ENCODE results near the gene SBSN. TPM values are rescaled to one million over a fixed set of nuclear protein-coding genes. Genes with fewer than 3 reads are reported as not detected.

Gene SBSN
- total RNA-seq, 1 donor from 2014 or later = not detected

DNA sequence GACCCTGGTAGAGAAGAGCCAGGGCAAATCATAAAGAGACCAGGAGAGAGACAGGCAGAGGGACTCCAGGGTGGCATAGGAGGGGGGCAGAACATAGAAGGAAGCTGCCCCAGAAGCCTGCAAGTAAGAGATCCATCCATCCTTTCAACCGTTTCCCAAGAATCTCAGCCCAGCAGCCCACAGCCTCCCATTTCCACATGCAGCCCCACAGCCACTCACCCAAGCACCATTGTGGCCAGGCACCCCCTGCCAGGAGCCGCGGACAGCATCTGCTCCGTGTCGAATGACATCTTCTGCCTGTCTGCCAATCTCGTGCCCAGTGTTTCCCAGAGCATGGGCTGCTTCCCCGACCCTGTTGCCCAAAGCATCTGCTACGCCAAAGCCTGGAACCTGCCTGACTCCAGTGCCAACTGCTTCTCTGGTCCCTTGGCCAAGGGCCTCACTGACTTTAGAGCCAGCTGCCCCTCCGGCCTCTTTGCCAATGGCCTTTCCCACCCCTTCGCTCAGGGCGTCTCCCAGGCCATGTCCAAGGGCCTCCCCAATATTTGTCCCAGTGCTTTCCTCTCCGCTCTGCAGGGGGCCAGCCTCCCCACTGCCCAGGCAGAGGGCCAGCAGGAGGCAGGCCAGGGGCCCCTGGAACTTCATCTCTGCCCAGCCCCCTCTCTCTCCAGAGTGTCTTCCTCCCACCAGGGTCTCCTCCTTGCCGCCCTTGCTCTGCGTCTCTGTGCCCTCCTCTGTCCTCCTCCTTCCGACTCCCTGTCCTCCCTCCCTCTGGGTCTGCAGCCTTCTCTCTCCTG, 15.1 kb downstream of the SBSN start:
- Mint-ChIP-seq H3K4me1 (peaks cover 9% of the 10 kb centered on the region), H3K36me3 (ENCODE audit: low read depth) (no peaks in the 10 kb centered on the region), H3K27me3 (peaks cover 43% of the 10 kb centered on the region), H3K27ac (no peak overlapping the region), H3K4me3 (no peak overlapping the region), H3K9me3 (no peaks in the 10 kb centered on the region)
- intact Hi-C loops (cut with micrococcal nuclease) = loop anchor here (5.0 kb wide), 1 partner anchor 34 kb away; the partner anchor contains the start of gene TMEM147
- no peak for DNase-seq

DNA sequence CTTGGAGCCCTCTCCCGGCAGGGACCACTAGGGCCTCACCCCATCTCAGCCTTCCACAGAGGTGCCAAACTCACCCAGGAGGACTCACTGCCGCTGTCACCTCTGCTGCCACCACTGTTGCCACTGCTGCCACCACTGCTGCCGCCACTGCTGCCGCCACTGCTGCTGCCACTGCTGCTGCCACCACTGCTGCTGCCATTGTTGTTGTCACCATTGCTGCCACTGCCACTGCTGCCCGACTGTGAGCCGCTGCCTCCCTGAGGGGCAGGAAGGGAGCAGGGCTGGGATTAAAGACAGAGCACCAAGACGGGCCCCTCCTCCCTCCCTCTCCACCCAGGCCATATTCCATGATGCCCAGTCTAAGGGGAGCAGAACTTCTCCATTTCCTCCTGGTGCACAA, 16.8 kb downstream of the SBSN start:
- peaks cover 9% of the 10 kb centered on the region for H3K4me1 Mint-ChIP-seq
- intact Hi-C loops (cut with micrococcal nuclease) = loop anchor here (5.0 kb wide), 1 partner anchor 36 kb away; the partner anchor contains the start of gene TMEM147
- DNase-seq = no peak
- H3K4me3 Mint-ChIP-seq = no peak overlapping the region
- no peaks in the 10 kb centered on the region for H3K9me3 Mint-ChIP-seq
- no peaks in the 10 kb centered on the region for H3K36me3 Mint-ChIP-seq (ENCODE audit: low read depth)
- H3K27me3 Mint-ChIP-seq = peaks cover 53% of the 10 kb centered on the region
- H3K27ac Mint-ChIP-seq = no peak overlapping the region

DNA sequence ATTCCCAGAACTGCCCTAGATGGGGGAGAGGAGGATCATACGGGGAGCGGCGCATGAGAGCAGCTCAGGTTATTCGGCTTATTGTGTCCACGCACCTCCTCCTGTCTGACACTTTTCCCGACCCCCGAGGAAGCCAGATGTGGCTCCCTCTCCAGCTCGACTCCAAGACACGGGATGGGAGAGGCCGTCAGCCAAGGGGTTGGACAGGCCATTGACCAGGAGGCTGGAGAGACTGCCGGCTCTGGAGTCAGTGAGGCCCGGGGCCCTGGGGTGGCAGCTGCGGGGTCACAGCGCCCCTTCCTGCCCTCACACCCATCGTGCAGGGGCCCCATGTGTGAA, 17.5 kb downstream of the SBSN start:
- H3K27ac Mint-ChIP-seq = no peak overlapping the region
- H3K4me3 Mint-ChIP-seq = no peak overlapping the region
- DNase-seq = no peak
- H3K36me3 Mint-ChIP-seq (ENCODE audit: low read depth) = no peaks in the 10 kb centered on the region
- H3K4me1 Mint-ChIP-seq = peaks cover 9% of the 10 kb centered on the region
- peaks cover 57% of the 10 kb centered on the region for H3K27me3 Mint-ChIP-seq
- intact Hi-C loops (cut with micrococcal nuclease) = loop anchor here (1.0 to 5.0 kb wide), 2 partner anchors 37 to 82 kb away; partner anchors contain the start of gene TMEM147
- no peaks in the 10 kb centered on the region for H3K9me3 Mint-ChIP-seq

DNA sequence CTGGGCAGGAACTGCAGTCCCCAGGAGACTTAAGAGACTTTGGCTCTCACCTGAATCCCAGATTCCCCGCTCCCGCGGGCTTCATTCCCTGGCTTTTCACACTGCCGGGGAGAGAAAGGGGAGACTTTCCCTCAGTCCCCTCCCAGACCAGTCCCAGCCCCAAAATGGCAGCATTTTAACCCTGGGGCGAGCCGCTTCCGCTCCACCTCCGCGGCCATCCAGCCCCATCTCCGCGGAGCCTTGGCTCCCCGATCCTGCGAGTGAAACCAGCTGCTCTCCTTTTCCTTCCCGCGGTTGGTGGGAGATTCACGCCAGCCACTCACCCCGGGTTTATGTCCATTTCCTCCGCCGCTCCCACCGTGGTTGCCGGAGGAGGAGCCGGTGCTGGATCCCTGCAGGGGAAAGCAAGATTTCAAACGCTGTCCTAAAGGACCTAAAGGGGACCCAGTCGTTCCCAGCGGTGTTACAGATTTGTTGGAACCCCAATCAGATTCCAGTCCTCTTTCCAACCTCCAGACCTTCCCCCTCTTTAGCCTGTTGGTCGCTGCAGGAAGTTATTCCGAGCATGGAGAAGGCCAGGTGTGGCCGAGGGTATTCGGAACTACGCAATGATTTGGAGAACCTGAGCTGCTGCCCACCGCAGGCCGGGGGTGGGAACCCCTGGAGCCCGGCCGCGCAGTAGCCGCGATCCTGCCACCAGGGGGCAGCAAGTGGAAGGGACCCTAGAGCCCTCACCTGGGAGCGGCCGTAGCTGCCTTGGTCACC, 18.1 kb downstream of the SBSN start:
- intact Hi-C loops (cut with micrococcal nuclease) = loop anchor here (1.0 to 5.0 kb wide), 2 partner anchors 37 to 82 kb away; partner anchors contain the start of gene TMEM147
- H3K4me3 Mint-ChIP-seq = peak overlapping the region; percentile 62
- H3K27me3 Mint-ChIP-seq = peaks cover 60% of the 10 kb centered on the region
- H3K9me3 Mint-ChIP-seq = no peaks in the 10 kb centered on the region
- H3K27ac Mint-ChIP-seq = no peak overlapping the region
- peaks cover 9% of the 10 kb centered on the region for H3K4me1 Mint-ChIP-seq
- no peaks in the 10 kb centered on the region for H3K36me3 Mint-ChIP-seq (ENCODE audit: low read depth)
- DNase-seq = peak; percentile 91

DNA sequence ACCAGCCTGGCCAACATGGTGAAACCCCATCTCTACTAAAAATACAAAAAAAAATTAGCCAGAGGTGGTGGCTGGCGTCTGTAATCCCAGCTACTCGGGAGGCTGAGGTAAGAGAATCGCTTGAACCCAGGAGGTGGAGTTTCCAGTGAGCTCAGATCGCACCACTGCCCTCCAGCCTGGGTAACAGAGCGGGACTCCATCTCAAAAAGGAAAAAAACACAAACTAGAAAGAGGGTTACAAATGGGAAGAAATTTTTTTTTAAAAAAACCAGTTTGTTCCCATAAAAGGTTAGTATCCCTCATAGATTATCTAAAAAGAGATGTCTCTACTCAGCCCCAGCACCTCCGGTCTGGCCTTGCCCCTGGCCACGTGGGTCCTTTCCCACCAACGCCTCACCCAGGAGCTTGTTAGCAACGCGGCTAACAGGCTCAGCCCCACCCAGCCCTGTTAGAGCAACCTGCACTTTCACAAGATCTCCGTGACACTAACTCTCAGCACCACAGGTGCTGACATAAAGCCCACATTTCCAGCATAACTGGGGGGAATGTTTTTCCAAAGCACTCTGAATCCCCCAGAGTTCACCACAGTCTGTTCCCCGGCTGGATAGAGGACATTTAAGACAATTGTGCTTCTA, 19.0 kb downstream of the SBSN start:
- DNase-seq = peak; percentile 73
- H3K27me3 Mint-ChIP-seq = peaks cover 61% of the 10 kb centered on the region
- no peak overlapping the region for H3K27ac Mint-ChIP-seq
- H3K4me1 Mint-ChIP-seq = peaks cover 9% of the 10 kb centered on the region
- no peaks in the 10 kb centered on the region for H3K9me3 Mint-ChIP-seq
- H3K4me3 Mint-ChIP-seq = peak overlapping the region; percentile 62
- intact Hi-C loops (cut with micrococcal nuclease) = no loop called here
- H3K36me3 Mint-ChIP-seq (ENCODE audit: low read depth) = no peaks in the 10 kb centered on the region

DNA sequence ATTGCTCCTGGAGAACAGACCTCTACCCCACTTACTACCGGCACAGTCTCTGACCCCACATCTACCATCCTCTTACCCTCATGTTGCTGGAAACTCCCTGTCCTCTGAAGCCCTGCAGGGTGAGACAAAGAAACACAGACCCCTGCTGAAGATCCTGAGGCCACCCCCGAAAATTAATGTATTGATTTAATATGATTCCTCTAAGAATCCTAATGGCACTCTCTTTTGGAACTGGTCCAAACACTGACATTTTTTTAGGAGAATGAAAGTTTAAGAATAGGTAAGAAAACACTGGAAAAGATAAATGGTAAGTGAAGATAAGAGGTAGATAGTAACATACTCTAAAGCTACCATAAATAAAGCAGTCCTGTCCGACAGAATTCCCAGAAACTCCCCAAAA, 20.0 kb downstream of the SBSN start:
- peaks cover 61% of the 10 kb centered on the region for H3K27me3 Mint-ChIP-seq
- H3K36me3 Mint-ChIP-seq (ENCODE audit: low read depth) = no peaks in the 10 kb centered on the region
- H3K4me3 Mint-ChIP-seq = no peak overlapping the region
- intact Hi-C loops (cut with micrococcal nuclease) = no loop called here
- no peak for DNase-seq
- no peaks in the 10 kb centered on the region for H3K9me3 Mint-ChIP-seq
- peaks cover 9% of the 10 kb centered on the region for H3K4me1 Mint-ChIP-seq
- H3K27ac Mint-ChIP-seq = no peak overlapping the region

DNA sequence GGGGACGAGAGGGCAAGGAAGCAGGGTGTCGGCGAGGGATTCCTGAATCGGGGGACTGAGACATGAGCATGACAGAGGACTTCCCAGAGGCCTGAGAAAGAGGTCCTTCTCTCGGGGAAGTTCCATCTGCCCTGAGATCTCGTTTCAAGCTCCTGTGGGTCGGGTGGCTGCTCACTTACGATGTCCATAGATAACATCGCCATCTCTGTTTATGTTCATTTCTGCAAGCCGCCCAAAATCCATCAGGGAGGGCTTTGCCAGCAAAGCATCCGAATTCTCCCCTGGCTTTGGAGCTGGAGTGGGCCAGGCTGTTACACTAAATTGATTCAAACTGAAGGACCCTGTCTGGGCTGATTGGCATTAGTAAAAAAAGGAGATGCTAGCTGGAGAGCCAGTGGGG, 20.6 kb downstream of the SBSN start:
- peaks cover 9% of the 10 kb centered on the region for H3K4me1 Mint-ChIP-seq
- peaks cover 57% of the 10 kb centered on the region for H3K27me3 Mint-ChIP-seq
- intact Hi-C loops (cut with micrococcal nuclease) = no loop called here
- DNase-seq = no peak
- H3K36me3 Mint-ChIP-seq (ENCODE audit: low read depth) = no peaks in the 10 kb centered on the region
- no peak overlapping the region for H3K4me3 Mint-ChIP-seq
- H3K27ac Mint-ChIP-seq = no peak overlapping the region
- no peaks in the 10 kb centered on the region for H3K9me3 Mint-ChIP-seq

DNA sequence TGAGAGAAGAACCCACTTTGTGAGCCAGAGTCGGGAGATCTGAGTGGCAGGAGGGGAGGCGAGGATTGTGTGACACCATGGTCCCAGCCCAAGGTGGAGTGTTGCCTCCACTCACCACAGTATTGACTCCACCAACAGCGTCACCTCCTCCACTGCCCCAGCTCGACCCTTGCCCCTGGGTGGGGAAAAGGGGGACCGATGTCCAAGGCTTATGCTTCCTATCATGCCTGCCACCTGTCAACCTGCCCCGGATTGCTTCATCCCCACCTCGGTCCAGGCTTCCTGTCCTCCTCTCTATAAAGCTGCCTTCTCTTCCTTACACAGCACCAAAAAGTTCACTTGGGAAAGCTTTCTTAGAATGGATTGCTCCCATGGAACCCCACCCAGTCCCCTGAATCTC, 22.1 kb downstream of the SBSN start:
- Mint-ChIP-seq H3K4me3 (no peak overlapping the region), H3K27me3 (peaks cover 54% of the 10 kb centered on the region), H3K36me3 (ENCODE audit: low read depth) (no peaks in the 10 kb centered on the region), H3K4me1 (peaks cover 11% of the 10 kb centered on the region), H3K9me3 (no peaks in the 10 kb centered on the region), H3K27ac (no peak overlapping the region)
- no peak for DNase-seq
- intact Hi-C loops (cut with micrococcal nuclease) = no loop called here

DNA sequence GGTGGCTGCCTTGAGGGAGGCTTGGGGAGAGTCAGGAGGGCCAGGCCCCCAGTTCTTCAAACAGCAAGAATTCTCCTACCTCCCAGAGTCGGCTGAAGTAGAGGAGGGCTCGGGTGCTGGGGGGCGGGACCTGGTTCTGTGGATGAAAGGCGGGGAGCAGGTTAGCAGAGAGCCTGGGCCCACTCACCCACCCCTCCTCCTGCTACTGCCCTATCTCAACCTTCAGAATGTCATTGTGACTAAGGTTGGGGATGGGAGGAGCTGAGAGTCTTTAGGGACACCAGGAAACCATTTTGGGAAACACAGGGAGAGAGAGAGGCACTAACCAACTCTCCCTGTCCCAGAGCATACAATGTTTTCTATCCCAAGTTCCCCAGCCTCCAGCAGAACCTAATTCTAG, 25.4 kb downstream of the SBSN start:
- intact Hi-C loops (cut with micrococcal nuclease) = no loop called here
- Mint-ChIP-seq H3K4me1 (peaks cover 2% of the 10 kb centered on the region), H3K4me3 (no peak overlapping the region), H3K27me3 (peaks cover 28% of the 10 kb centered on the region), H3K9me3 (no peaks in the 10 kb centered on the region), H3K27ac (no peak overlapping the region), H3K36me3 (ENCODE audit: low read depth) (no peaks in the 10 kb centered on the region)
- DNase-seq = no peak

DNA sequence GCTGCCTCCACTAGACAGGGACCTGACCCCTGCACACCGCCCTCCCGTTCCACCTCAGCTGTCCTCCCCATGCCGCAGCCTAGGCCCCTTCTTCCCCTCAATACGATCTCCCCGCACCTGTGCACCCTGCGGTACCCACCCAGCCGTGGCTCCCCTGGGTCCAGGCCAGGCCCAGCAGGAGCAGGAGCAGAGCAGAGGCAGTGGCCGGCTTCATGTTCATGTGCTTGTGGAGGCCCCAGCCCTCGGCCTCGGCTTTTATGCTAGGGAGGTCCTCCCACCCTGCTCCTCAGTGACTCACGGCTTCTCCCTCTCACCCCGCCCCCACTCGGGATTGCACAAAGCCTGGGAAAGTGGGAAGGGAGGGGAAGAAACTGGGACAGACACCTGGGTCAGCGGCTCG, 26.4 kb downstream of the SBSN start:
- peaks cover 20% of the 10 kb centered on the region for H3K27me3 Mint-ChIP-seq
- no peaks in the 10 kb centered on the region for H3K9me3 Mint-ChIP-seq
- peaks cover 2% of the 10 kb centered on the region for H3K4me1 Mint-ChIP-seq
- no peak for DNase-seq
- H3K4me3 Mint-ChIP-seq = no peak overlapping the region
- intact Hi-C loops (cut with micrococcal nuclease) = no loop called here
- H3K27ac Mint-ChIP-seq = no peak overlapping the region
- no peaks in the 10 kb centered on the region for H3K36me3 Mint-ChIP-seq (ENCODE audit: low read depth)

DNA sequence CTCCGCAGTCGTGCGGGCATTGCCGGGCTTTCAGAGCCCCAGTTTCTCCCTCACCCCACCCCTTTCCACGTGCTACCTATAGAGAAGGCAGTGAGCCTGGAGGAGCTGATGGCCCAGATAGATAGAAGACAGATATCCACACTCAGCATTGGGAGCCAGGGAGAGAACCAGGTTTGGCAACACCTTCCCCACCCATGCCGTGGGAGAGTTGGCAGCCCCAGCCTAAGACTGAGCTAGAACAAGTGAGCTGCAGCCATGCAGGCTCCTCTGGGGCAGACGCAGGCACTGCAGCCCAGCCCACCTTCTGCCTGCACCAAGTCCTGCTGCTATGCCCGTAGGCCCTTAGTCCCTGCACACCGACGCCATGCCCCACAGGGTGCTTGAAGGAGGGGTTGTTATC, 27.5 kb downstream of the SBSN start:
- Mint-ChIP-seq H3K4me1 (peaks cover 2% of the 10 kb centered on the region), H3K27me3 (peaks cover 15% of the 10 kb centered on the region), H3K4me3 (no peak overlapping the region), H3K27ac (no peak overlapping the region), H3K9me3 (no peaks in the 10 kb centered on the region), H3K36me3 (ENCODE audit: low read depth) (no peaks in the 10 kb centered on the region)
- intact Hi-C loops (cut with micrococcal nuclease) = no loop called here
- no peak for DNase-seq

DNA sequence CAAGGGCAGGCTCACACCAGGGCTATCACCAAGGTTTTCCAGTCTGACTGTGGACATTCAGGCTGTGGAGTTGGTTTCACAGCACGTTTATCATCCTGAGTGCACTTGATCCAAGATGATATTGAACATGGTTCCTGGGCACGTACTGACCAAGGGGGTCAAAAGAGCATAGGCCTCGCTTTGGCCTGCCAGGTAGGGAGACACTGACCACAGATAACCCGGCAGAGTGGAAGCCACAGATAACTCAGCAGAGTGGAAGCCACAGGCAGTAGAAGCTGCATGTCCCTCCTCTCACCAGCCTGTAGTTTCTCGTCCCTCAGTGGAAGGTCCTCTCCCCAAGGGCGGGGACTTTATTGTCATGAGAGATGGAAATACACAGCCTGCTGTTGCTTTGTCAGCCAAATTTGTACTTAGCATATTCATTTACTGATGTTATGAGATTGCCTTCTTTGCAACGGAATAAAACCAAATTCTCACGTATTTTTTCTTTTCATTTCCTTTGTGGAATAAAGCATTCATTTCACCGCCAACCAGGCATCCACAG, 29.1 kb downstream of the SBSN start:
- H3K27ac Mint-ChIP-seq = no peak overlapping the region
- peaks cover 9% of the 10 kb centered on the region for H3K4me1 Mint-ChIP-seq
- no peak for DNase-seq
- intact Hi-C loops (cut with micrococcal nuclease) = no loop called here
- H3K27me3 Mint-ChIP-seq = peaks cover 9% of the 10 kb centered on the region
- no peaks in the 10 kb centered on the region for H3K36me3 Mint-ChIP-seq (ENCODE audit: low read depth)
- H3K4me3 Mint-ChIP-seq = no peak overlapping the region
- H3K9me3 Mint-ChIP-seq = no peaks in the 10 kb centered on the region

DNA sequence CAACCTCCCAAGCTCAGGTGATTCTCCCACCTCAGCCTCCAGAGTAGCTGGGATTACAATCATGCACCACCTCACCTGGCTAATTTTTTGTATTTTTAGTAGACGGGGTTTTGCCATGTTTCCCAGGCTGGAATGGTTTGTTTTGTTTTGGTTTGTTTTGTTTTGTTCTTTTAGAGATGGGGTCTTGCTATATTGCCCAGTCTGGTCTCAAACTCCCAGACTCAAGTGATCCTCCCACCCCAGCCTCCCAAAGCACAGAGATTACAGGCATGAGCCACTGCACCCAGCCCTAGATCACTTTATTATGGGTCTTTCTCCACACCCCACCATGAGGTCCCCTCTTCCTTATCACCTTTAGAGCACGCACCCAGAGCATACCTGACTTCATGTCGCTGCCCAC, 29.9 kb downstream of the SBSN start:
- H3K9me3 Mint-ChIP-seq = no peaks in the 10 kb centered on the region
- peaks cover 9% of the 10 kb centered on the region for H3K4me1 Mint-ChIP-seq
- no peak for DNase-seq
- H3K27ac Mint-ChIP-seq = no peak overlapping the region
- intact Hi-C loops (cut with micrococcal nuclease) = no loop called here
- H3K36me3 Mint-ChIP-seq (ENCODE audit: low read depth) = no peaks in the 10 kb centered on the region
- H3K27me3 Mint-ChIP-seq = peaks cover 8% of the 10 kb centered on the region
- H3K4me3 Mint-ChIP-seq = no peak overlapping the region

DNA sequence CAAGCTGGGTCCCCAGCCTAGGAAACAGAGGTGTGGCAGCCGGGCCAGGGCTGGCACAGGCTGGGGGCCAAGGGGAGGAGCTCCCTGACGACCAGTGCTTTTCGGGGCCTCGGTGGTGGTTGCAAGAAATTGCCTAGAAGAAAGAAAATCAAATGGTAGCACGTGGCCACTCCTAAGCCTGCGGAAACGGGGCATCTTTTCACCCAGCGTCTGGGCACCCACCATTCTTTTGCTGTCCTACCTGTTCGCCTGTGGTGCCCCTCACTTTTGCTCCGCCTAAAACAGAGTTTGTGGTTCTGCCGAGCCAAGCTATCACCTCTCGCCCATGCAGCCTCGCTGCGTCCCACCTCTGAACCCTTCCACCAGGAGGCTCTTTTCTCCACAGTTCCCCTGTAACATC, 30.7 kb downstream of the SBSN start:
- H3K9me3 Mint-ChIP-seq = no peaks in the 10 kb centered on the region
- H3K27ac Mint-ChIP-seq = no peak overlapping the region
- intact Hi-C loops (cut with micrococcal nuclease) = no loop called here
- H3K27me3 Mint-ChIP-seq = peaks cover 10% of the 10 kb centered on the region
- peaks cover 9% of the 10 kb centered on the region for H3K4me1 Mint-ChIP-seq
- no peak for DNase-seq
- no peak overlapping the region for H3K4me3 Mint-ChIP-seq
- no peaks in the 10 kb centered on the region for H3K36me3 Mint-ChIP-seq (ENCODE audit: low read depth)

Measured in activated CD4-positive, alpha-beta T cell treated with anti-CD3 and anti-CD28 coated beads, Interleukin-2, amount 10 ng/mL, durations not matched to agents 24 days and 14 days (primary cell).